Endometrial microvascular endothelial cells (primary cell): ENCODE results near the gene PRDM10. TPM values are rescaled to one million over a fixed set of nuclear protein-coding genes. Genes with fewer than 3 reads are reported as not detected.
"Not testable (repeated sequence)": the region's sequence is repeated elsewhere in the genome, so short reads cannot be mapped to it uniquely, and the experiment has no call there.

Experiments used
- in situ Hi-C: cut with HindIII; loops from 2 replicates; pipeline ENCODE4 v1.10.0; 2017; ENCODE audit warnings: low sequenced_read_pairs, low pct_unique_long_range_greater_than_20kb; ENCODE audit errors: inconsistent ontology term
- total RNA-seq: library from RNA; depleted of rRNA; stranded (reverse); fragments of >200 nt; gene quantifications from one replicate; pipeline ENCODE4 v1.2.3, GENCODE V29; 2015; ENCODE audit errors: inconsistent ontology term

The PRDM10 gene
- total RNA-seq, 1 donor from 2014 or later, result 7.7 TPM

- in situ Hi-C loops, result no loop called here
Measured at GRCh38 chr11:129980086-129980485, 22.5 kb downstream of the PRDM10 start.

- in situ Hi-C loops, result no loop called here
Measured at GRCh38 chr11:129979046-129979605, 23.5 kb downstream of the PRDM10 start.

- in situ Hi-C loops, result no loop called here
Measured at GRCh38 chr11:129978447-129978846, 24.2 kb downstream of the PRDM10 start.

- in situ Hi-C loops, result no loop called here
Measured at GRCh38 chr11:129976328-129976727, 26.3 kb downstream of the PRDM10 start.

- in situ Hi-C loops, result no loop called here
Measured at GRCh38 chr11:129975543-129975942, 27.1 kb downstream of the PRDM10 start.

GRCh38 chr11:129974672-129975071, 28.0 kb downstream of the PRDM10 start:
- in situ Hi-C loops, result no loop called here

- in situ Hi-C loops, result no loop called here
Measured at GRCh38 chr11:129974237-129974636, 28.4 kb downstream of the PRDM10 start.

- in situ Hi-C loops, result no loop called here
Measured at GRCh38 chr11:129973809-129974208, 28.8 kb downstream of the PRDM10 start.

- in situ Hi-C loops, result no loop called here
Measured at GRCh38 chr11:129973068-129973467, 29.6 kb downstream of the PRDM10 start.

GRCh38 chr11:129972611-129973010, 30.0 kb downstream of the PRDM10 start:
- in situ Hi-C loops, result no loop called here

- in situ Hi-C loops, result not testable (repeated sequence)
Measured at GRCh38 chr11:129971856-129972255, 30.8 kb downstream of the PRDM10 start.

- in situ Hi-C loops, result no loop called here
Measured at GRCh38 chr11:129969920-129970319, 32.7 kb downstream of the PRDM10 start.

GRCh38 chr11:129968591-129969419, 33.8 kb downstream of the PRDM10 start:
- in situ Hi-C loops, result no loop called here

- in situ Hi-C loops, result no loop called here
Measured at GRCh38 chr11:129967996-129968395, 34.6 kb downstream of the PRDM10 start.

GRCh38 chr11:129965248-129965647, 37.4 kb downstream of the PRDM10 start:
- in situ Hi-C loops, result no loop called here

GRCh38 chr11:129960216-129961214, 42.1 kb downstream of the PRDM10 start:
- in situ Hi-C loops, result no loop called here

GRCh38 chr11:129959687-129960086, 42.9 kb downstream of the PRDM10 start:
- in situ Hi-C loops, result no loop called here

GRCh38 chr11:129955282-129955681, 47.4 kb downstream of the PRDM10 start:
- in situ Hi-C loops, result no loop called here

- in situ Hi-C loops, result not testable (repeated sequence)
Measured at GRCh38 chr11:129954703-129955102, 47.9 kb downstream of the PRDM10 start.
